GM12873 (cell line): Measurements from ENCODE around the gene CPZ.

ENCODE experiments used
- TF ChIP-seq, protein P1 (sequence below): IDR thresholded peaks from 2 replicates; pipeline ENCODE4 v1.5.1; 2012; ENCODE audit warnings: low read depth, mild to moderate bottlenecking, moderate library complexity, low read length, control low read depth; ENCODE audit not compliant: insufficient read depth; ENCODE audit errors: missing control alignments

CPZ gene

GRCh38 chr4:8570201-8570600, 22.4 kb upstream of the CPZ start:
- TF ChIP-seq, protein P1, sequence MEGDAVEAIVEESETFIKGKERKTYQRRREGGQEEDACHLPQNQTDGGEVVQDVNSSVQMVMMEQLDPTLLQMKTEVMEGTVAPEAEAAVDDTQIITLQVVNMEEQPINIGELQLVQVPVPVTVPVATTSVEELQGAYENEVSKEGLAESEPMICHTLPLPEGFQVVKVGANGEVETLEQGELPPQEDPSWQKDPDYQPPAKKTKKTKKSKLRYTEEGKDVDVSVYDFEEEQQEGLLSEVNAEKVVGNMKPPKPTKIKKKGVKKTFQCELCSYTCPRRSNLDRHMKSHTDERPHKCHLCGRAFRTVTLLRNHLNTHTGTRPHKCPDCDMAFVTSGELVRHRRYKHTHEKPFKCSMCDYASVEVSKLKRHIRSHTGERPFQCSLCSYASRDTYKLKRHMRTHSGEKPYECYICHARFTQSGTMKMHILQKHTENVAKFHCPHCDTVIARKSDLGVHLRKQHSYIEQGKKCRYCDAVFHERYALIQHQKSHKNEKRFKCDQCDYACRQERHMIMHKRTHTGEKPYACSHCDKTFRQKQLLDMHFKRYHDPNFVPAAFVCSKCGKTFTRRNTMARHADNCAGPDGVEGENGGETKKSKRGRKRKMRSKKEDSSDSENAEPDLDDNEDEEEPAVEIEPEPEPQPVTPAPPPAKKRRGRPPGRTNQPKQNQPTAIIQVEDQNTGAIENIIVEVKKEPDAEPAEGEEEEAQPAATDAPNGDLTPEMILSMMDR: no peak

DNA sequence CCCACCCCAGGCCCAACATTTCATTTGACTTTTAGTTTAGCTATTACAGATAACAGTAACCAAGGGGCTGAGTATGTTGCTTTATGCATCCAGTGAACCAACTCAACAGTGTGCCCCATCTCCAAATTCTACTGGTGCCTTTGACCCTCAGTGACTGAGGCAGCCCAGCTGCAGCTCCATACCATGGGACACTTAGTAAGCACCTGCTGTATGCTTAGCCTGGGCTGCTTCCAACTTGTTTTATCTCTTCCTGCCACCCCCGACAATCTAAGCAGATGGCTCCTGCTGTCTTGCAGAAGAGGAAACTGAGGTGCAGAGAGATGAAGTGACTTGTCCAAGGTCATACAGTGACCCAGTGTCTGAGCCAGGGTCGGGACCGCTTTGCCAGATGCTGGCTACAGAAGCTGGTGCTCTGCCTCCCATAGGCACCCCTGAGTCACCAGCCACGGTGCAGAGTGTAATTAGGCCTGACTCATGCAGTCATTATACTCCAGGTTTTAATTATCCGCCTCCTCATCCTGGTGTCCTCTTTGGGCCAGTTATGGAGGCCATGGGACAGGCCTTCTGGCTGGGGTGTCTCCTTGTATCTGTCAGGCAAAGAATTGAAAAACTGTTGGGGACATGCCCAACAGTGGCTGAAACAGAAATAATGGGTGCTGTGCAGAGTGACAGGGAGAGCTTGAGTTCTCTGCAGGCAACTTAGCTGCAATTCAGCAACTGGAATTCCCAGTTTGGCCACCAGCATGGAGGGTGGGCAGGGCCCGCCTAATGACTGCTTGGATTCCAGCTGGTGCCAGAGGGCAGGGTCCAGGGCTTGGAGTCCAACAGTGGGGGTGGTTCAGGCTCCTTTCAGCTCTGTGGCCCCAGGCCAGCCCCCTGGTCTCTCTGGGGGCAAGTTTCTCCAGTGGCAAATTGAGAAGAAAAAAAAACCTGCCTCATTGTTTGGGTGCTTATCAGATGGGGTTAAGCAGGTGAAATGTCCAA, 20.6 kb upstream of the CPZ start:
- TF ChIP-seq, protein P1: no peak

DNA sequence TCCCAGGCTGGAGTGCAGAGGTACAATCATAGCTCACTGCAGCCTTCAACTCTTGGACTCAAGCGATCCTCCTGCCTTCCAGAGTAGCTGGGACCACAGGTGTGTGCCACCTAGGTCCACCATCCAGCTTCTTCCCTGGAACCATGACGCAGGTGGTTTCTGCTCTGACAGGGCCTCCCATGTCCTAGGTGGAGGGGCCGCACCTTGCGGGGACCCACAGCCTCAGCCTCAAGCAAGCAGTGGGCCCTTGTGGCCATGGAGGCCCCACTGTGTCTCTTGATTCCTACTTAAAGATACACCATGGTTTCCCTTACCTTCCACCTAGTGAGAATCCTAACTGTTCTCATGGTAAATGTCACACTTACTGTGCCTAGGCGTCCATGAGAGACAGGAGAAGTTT, 19.3 kb upstream of the CPZ start:
- TF ChIP-seq, protein P1: no peak

DNA sequence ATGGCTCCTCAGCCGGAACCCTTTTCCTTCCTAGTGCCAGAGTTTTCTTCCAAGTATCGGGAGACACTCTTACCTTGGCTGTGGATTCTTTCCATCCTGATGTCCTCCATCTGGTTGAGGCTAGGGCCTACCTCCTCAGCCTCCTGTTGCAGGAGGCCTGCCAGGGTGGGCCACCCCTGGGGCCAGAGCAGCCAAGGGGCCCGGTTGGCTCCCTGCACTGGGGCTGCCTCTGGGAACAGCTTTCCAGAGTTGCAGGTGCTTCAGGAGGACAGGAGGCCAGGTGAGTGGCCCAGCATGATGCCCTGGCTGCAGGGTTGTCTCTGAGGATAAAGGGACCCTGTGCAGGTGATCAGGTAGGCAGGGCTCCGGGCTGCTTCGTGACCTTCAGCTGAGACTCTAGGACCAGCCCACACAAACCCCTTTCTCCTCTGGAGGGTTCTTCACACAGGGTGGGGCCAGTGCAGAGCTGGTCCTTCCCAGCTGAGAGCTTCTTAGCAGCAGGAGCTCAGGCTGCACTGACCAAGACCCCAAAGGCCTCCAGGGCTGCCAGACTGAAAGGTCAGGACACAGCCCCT, 17.7 kb upstream of the CPZ start:
- TF ChIP-seq, protein P1: no peak

GRCh38 chr4:8575457-8575856, 17.1 kb upstream of the CPZ start:
- TF ChIP-seq, protein P1: no peak

- TF ChIP-seq, protein P1: no peak
Observed at GRCh38 chr4:8577046-8577445, 15.5 kb upstream of the CPZ start.

DNA sequence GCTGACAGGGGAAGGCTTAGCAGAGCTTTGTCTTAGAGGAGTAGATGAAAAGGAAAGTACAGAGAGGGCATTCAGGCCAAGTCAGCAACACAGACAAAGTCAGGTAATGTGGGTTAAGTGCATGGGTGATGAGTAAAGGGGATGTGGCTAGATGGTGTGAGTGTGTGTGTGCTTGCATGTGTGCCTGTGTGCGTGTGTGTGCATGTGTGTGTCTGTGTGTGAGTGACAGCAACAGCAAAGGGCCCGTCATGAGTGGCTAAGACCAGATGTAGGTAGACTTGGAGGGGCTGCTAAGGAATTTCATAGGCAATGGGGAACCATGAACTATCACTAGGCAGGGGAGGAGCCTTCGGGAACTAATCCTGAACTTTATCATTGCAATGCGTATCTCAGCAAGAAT, 14.6 kb upstream of the CPZ start:
- TF ChIP-seq, protein P1: no peak
